Keratinocyte (primary cell): ENCODE measurements around the gene OOEP.

Experiments used
- CTCF ChIP-seq, 3 experiments: IDR thresholded peaks in 1 of 3; conservative IDR thresholded peaks in 1 of 3; optimal IDR thresholded peaks in 1 of 3; 2 replicates in 2 of 3; 3 replicates in 1 of 3; pipeline versions ENCODE3 to v1.5.1; 2011; ENCODE audit warnings: low read length in 3 of 3, mild to moderate bottlenecking in 3 of 3, moderate library complexity in 2 of 3, control low read depth in 1 of 3, inconsistent platforms in 1 of 3; ENCODE audit not compliant: insufficient read depth in 2 of 3; ENCODE audit errors: extremely low read depth in 1 of 3
- EZH2 ChIP-seq: IDR thresholded peaks from one replicate; pipeline ENCODE4 v1.6.1; 2012; ENCODE audit warnings: inconsistent platforms, mild to moderate bottlenecking, low read length, moderate library complexity

DNA sequence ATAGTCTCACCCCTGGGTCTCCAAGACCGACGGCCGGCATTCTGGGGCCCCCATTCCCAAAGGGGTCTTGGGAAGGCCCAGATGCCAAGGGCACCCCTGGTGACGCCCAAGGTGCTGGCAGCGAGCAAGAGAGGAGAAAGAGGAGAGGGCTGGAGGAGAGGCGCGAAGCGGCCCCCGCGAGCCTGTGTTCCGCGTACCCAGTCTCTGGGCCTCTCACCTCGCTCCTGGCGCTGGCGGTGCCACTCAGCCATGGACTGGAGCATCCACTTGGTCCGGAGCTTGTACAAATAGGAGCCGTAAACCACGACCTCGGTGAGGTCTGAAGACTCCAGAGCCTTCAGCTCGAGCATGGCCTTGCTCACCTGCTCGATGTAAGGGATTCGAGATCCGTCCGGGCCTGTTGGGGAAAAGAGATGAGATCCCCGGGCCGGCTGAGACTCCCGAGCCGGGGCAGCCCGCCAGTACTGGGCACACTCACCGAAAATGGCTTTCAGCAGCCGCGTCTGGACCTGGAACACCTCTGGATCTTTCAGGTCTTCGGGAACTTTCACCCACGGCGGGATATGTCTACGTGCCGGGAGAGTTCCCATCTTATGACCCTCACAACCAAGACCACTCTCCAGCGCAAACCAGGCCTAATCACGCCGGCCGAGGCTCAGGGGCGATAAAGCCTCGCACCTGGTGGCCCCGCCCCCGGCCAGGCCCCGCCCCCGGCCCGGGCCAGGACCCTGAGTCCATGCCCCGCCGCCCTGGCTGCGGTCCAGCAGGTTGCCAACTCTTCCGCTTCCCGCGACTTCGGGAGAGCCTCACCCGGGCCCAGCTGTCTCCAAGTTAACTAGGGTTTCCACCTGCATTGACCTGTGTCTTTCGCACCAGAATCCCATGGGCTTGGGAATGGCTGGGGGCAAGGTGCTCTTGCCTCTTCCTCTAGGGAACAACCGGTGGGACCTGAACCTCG, 15.8 kb downstream of the OOEP start, which contains the start of gene DPPA5:
- TF ChIP-seq CTCF (optimal IDR thresholded peaks at IDR 0.05 in 1 of 3, IDR thresholded peaks at IDR 0.05 in 1 of 3, conservative IDR thresholded peaks at IDR 0.05 in 1 of 3; ENCODE audit: extremely low read depth in 1 of 3, insufficient read depth in 2 of 3, low read length in 3 of 3) = no peak
- no peak for TF ChIP-seq EZH2
